CD4-positive, alpha-beta T cell (primary cell): ENCODE data around the gene RAB9B. TPM values are rescaled to one million over a fixed set of nuclear protein-coding genes. Genes with fewer than 3 reads are reported as not detected.
"Not testable (repeated sequence)": the region's sequence is repeated elsewhere in the genome, so short reads cannot be mapped to it uniquely, and the experiment has no call there.

ENCODE experiments used
- ATAC-seq: fragments of 200-7000 bp; cut with Tn5 transposase; one replicate; pipeline ENCODE4 v1.10.0; 2022; ENCODE audit warnings: mild to moderate bottlenecking; ENCODE audit not compliant: poor library complexity
- CTCF ChIA-PET: fragments of 350-600 bp; sonication (Branson Sonifier 250); formaldehyde crosslinking; loops from one replicate; lab custom pipeline; 2021; ENCODE audit warnings: antibody characterized with exemption, inconsistent platforms; lab: Charles Lee
- POLR2A ChIA-PET: fragments of 350-600 bp; sonication (Branson Sonifier 250); formaldehyde crosslinking; loops from one replicate; lab custom pipeline; 2021; ENCODE audit warnings: antibody characterized with exemption, inconsistent platforms; lab: Charles Lee
- DNase-seq, 14 experiments: peaks; one replicate each; pipeline ENCODE4 v3.0.0-alpha.2; 2013 to 2020; ENCODE audit warnings: mixed read lengths in 2 of 14
- H3K27ac ChIP-seq, 2 donors: one replicate each; pipeline versions ENCODE4 v1.5.1 to v1.7.0; 2013; ENCODE audit warnings: low read length in 2 of 2, low read depth in 1 of 2, mild to moderate bottlenecking in 1 of 2
- H3K27me3 ChIP-seq, 2 experiments: 1 replicate in 1 of 2; 2 replicates in 1 of 2; pipeline versions ENCODE4 v1.6.1 to v1.7.0; 2013; ENCODE audit warnings: low read length in 2 of 2, control low read depth in 1 of 2, mild to moderate bottlenecking in 1 of 2, moderate library complexity in 1 of 2; ENCODE audit not compliant: insufficient read depth in 2 of 2, control insufficient read depth in 1 of 2
- H3K36me3 ChIP-seq: one replicate; pipeline ENCODE4 v1.6.1; 2013; ENCODE audit warnings: low read length, control low read depth; ENCODE audit not compliant: insufficient read depth
- H3K4me1 ChIP-seq: one replicate; pipeline ENCODE4 v1.6.1; 2013; ENCODE audit warnings: low read length, control low read depth; ENCODE audit not compliant: insufficient read depth
- H3K4me3 ChIP-seq: one replicate; pipeline ENCODE4 v1.5.1; 2013; ENCODE audit warnings: mild to moderate bottlenecking, low read length, moderate library complexity
- H3K9me3 ChIP-seq, 2 experiments: 1 replicate in 1 of 2; 2 replicates in 1 of 2; pipeline versions ENCODE4 v1.6.1 to v1.7.0; 2013; ENCODE audit warnings: low read length in 2 of 2, mild to moderate bottlenecking in 2 of 2, control low read depth in 1 of 2, moderate library complexity in 1 of 2; ENCODE audit not compliant: control insufficient read depth in 1 of 2, insufficient read depth in 1 of 2
- H3K27ac Mint-ChIP-seq: one replicate; pipeline ENCODE4 v1.8.0; 2020; ENCODE audit warnings: mixed read lengths
- H3K27me3 Mint-ChIP-seq: one replicate; pipeline ENCODE4 v1.8.0; 2021; ENCODE audit warnings: mixed read lengths
- H3K36me3 Mint-ChIP-seq: one replicate; pipeline ENCODE4 v1.8.0; 2021; ENCODE audit warnings: low read depth, mixed read lengths
- H3K4me1 Mint-ChIP-seq: one replicate; pipeline ENCODE4 v1.8.0; 2021; ENCODE audit warnings: low read depth, mixed read lengths
- H3K4me3 Mint-ChIP-seq: one replicate; pipeline ENCODE4 v1.8.0; 2020; ENCODE audit warnings: mild to moderate bottlenecking, mixed read lengths
- H3K9me3 Mint-ChIP-seq: one replicate; pipeline ENCODE4 v1.8.0; 2020; ENCODE audit warnings: mixed read lengths
- intact Hi-C, 2 experiments: fragments of 100-400 bp; cut with DNase I in 1 of 2; cut with micrococcal nuclease in 1 of 2; formaldehyde crosslinking; loops; one replicate each; pipeline versions ENCODE4 v1.15.1 to v1.9.0; 2023 to 2025; cut with DNase I, micrococcal nuclease
- total RNA-seq, 174 experiments: library from RNA in 2 of 174; stranded (reverse) in 2 of 174; gene quantifications; one replicate each; pipeline ENCODE4 v1.2.3 and lab custom pipeline; 2021 to 2026
- TF ChIP-seq, protein P1 (sequence below): fragments of 200-600 bp; IDR thresholded peaks from one replicate; pipeline ENCODE4 v1.8.0; 2022; ENCODE audit warnings: antibody characterized with exemption, mild to moderate bottlenecking

Gene RAB9B
- total RNA-seq, 2 experiments from 2014 or later: 0.11 TPM; not detected in 1

DNA sequence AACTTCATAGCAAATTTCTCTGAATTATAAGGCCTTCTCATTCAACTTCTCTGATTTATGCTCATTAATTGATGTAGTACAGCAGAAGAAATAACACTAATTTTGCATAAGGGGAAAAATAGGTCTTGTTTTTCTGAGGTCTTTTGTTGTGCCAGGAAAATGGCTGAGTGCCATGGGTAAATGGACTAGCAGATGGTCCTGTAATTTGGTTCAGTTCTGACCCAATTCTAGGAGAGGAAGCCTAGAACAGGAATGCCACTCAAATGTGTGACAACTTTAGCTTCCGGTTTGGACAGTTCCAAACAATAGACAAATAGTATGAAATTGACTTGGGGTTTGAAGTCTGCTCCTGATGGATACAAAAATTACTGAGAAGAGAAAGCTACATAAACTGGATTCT lies 6.2 kb downstream of the RAB9B start:
- CTCF ChIA-PET: no interaction called here
- H3K4me1 ChIP-seq: no peaks in the 10 kb centered on the region
- Mint-ChIP-seq H3K27ac (no peak overlapping the region), H3K27me3 (no peaks in the 10 kb centered on the region), H3K4me1 (no peaks in the 10 kb centered on the region), H3K36me3 (no peaks in the 10 kb centered on the region), H3K4me3 (no peak overlapping the region), H3K9me3 (no peaks in the 10 kb centered on the region)
- DNase-seq (no peak), ATAC-seq (no peak)
- H3K27ac ChIP-seq: no peak overlapping the region
- no peaks in the 10 kb centered on the region for H3K36me3 ChIP-seq
- POLR2A ChIA-PET: no interaction called here
- TF ChIP-seq, protein P1, sequence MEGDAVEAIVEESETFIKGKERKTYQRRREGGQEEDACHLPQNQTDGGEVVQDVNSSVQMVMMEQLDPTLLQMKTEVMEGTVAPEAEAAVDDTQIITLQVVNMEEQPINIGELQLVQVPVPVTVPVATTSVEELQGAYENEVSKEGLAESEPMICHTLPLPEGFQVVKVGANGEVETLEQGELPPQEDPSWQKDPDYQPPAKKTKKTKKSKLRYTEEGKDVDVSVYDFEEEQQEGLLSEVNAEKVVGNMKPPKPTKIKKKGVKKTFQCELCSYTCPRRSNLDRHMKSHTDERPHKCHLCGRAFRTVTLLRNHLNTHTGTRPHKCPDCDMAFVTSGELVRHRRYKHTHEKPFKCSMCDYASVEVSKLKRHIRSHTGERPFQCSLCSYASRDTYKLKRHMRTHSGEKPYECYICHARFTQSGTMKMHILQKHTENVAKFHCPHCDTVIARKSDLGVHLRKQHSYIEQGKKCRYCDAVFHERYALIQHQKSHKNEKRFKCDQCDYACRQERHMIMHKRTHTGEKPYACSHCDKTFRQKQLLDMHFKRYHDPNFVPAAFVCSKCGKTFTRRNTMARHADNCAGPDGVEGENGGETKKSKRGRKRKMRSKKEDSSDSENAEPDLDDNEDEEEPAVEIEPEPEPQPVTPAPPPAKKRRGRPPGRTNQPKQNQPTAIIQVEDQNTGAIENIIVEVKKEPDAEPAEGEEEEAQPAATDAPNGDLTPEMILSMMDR: no peak
- H3K4me3 ChIP-seq: no peak overlapping the region
- intact Hi-C loops: no loop called here
- H3K9me3 ChIP-seq: no peaks in the 10 kb centered on the region
- no peaks in the 10 kb centered on the region for H3K27me3 ChIP-seq

DNA sequence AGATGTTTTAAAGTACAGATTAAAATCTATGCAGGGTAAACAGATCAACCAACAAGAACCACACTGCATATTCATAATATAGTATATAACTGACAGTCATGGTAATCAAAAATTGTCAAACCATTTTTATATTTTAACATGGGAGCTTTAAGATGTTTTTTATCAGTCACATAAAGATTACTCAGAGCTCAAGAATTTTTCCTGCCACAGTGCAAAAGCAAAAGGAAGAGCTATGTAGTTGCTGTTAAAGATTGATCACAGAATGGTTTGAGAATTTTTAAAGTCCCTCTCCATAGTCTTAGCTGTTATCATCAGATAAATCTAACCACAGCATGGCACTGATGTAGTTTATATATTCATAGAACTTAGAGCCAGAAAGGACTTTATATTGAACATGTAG lies 8.5 kb downstream of the RAB9B start:
- Mint-ChIP-seq H3K36me3 (no peaks in the 10 kb centered on the region), H3K4me3 (no peak overlapping the region), H3K27ac (no peak overlapping the region), H3K9me3 (no peaks in the 10 kb centered on the region), H3K4me1 (no peaks in the 10 kb centered on the region), H3K27me3 (no peaks in the 10 kb centered on the region)
- Histone ChIP-seq H3K9me3 (no peaks in the 10 kb centered on the region), H3K27ac (no peak overlapping the region), H3K4me1 (no peaks in the 10 kb centered on the region), H3K27me3 (no peaks in the 10 kb centered on the region), H3K36me3 (no peaks in the 10 kb centered on the region), H3K4me3 (no peak overlapping the region)
- ChIA-PET POLR2A (no interaction called here), CTCF (no interaction called here)
- ATAC-seq: no peak
- TF ChIP-seq, protein P1: no peak
- intact Hi-C loops: no loop called here
- DNase-seq: no peak

DNA sequence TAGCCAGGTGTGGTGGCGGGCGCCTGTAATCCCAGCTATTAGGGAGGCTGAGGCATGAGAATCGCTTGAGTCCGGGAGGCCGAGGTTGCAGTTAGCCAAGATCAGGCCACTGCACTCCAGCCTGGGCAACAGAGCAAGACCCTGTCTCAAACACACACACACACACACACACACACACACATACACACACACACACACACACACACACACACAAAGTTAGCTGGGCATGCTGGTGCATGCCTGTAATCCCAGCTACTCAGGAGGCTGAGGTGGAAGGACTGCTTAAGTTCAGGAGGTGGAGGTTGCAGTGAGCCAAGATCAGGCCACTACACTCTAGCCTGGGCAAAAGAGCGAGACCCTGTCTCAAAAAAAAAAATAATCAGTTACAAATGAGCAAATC lies 11.3 kb downstream of the RAB9B start:
- H3K27me3 ChIP-seq, POLR2A ChIA-PET, H3K9me3 Mint-ChIP-seq, H3K36me3 ChIP-seq, H3K9me3 ChIP-seq, H3K4me3 ChIP-seq, H3K27ac Mint-ChIP-seq, H3K27ac ChIP-seq, DNase-seq, H3K4me1 ChIP-seq, H3K4me1 Mint-ChIP-seq, intact Hi-C loops, H3K36me3 Mint-ChIP-seq, H3K27me3 Mint-ChIP-seq, CTCF ChIA-PET, ATAC-seq, H3K4me3 Mint-ChIP-seq: not testable (repeated sequence)
